Endodermal cell (in vitro differentiated cells): ENCODE data around the gene AICDA. TPM values are rescaled to one million over a fixed set of nuclear protein-coding genes. Genes with fewer than 3 reads are reported as not detected.
A peak's percentile ranks its signal among the peaks of the same experiment; 100 is the strongest.

Experiments used
- DNase-seq: peaks from one replicate; pipeline ENCODE4 v3.0.0-alpha.2; 2017
- H3K27ac ChIP-seq: 2 replicates; pipeline ENCODE4 v1.5.1; 2013; ENCODE audit warnings: mild to moderate bottlenecking, low read depth, low read length, moderate library complexity
- H3K27me3 ChIP-seq: 2 replicates; pipeline ENCODE4 v1.6.1; 2013; ENCODE audit warnings: mild to moderate bottlenecking, low read length, moderate library complexity; ENCODE audit not compliant: insufficient read depth, control insufficient read depth, poor library complexity, severe bottlenecking
- H3K36me3 ChIP-seq: 2 replicates; pipeline ENCODE4 v1.7.0; 2013; ENCODE audit warnings: mild to moderate bottlenecking, low read length, moderate library complexity; ENCODE audit not compliant: control insufficient read depth, insufficient read depth
- H3K4me1 ChIP-seq: one replicate; pipeline ENCODE4 v1.7.0; 2013; ENCODE audit warnings: low read length; ENCODE audit not compliant: control insufficient read depth, insufficient read depth
- H3K4me3 ChIP-seq: 2 replicates; pipeline ENCODE4 v1.5.1; 2013; ENCODE audit warnings: mild to moderate bottlenecking, low read length, moderate library complexity
- H3K9ac ChIP-seq: 2 replicates; pipeline ENCODE4 v1.6.1; 2013; ENCODE audit warnings: mild to moderate bottlenecking, low read length, moderate library complexity; ENCODE audit not compliant: poor library complexity, severe bottlenecking; ENCODE audit errors: extremely low read depth
- H3K9me3 ChIP-seq: 2 replicates; pipeline ENCODE4 v1.6.1; 2013; ENCODE audit warnings: mild to moderate bottlenecking, low read length, moderate library complexity; ENCODE audit not compliant: control insufficient read depth
- H3K27ac Mint-ChIP-seq: 2 replicates; pipeline ENCODE4 v1.8.0; 2020; ENCODE audit warnings: mixed read lengths
- H3K27me3 Mint-ChIP-seq: 2 replicates; pipeline ENCODE4 v1.8.0; 2021; ENCODE audit warnings: mild to moderate bottlenecking, mixed read lengths; ENCODE audit not compliant: insufficient read depth
- H3K36me3 Mint-ChIP-seq: 2 replicates; pipeline ENCODE4 v1.8.0; 2020; ENCODE audit warnings: low read depth, mixed read lengths
- H3K4me1 Mint-ChIP-seq: 2 replicates; pipeline ENCODE4 v1.8.0; 2020; ENCODE audit warnings: mixed read lengths
- H3K4me3 Mint-ChIP-seq: 2 replicates; pipeline ENCODE4 v1.8.0; 2020; ENCODE audit warnings: mild to moderate bottlenecking, moderate library complexity, mixed read lengths
- H3K9me3 Mint-ChIP-seq: 2 replicates; pipeline ENCODE4 v1.8.0; 2020; ENCODE audit warnings: mild to moderate bottlenecking, mixed read lengths
- WGBS, 2 experiments: methylation state at CpG; one replicate each; pipeline versions ENCODE4 v1.1.5 to v1.1.7; 2013; ENCODE audit warnings: missing lambda C conversion rate in 2 of 2, mixed read lengths in 1 of 2; ENCODE audit not compliant: insufficient coverage in 1 of 2, insufficient read length in 1 of 2; 5-methylcytosine and 5-hydroxymethylcytosine counted together
- long read RNA-seq, 4 experiments: library from polyadenylated mRNA in 2 of 4; library from RNA in 1 of 4; library from capped mRNA in 1 of 4; stranded (forward) in 3 of 4; unstranded in 1 of 4; transcript quantifications; one replicate each; pipeline ENCODE4 v2.0.0, GENCODE V29; 2020 to 2021; ENCODE audit warnings: inconsistent platforms in 1 of 4
- polyA plus RNA-seq, 2 experiments: library from polyadenylated mRNA; stranded (reverse); fragments of 50-300 nt; gene quantifications; one replicate each; pipeline ENCODE4 v1.2.3, GENCODE V29; 2013
- total RNA-seq, 2 donors: library from RNA; stranded (reverse); fragmentation: NEBNext Ultra II Directional in 1 of 2; extraction: Animal tissue kit (Norgen Biotek cat#: 25700) in 1 of 2; gene quantifications; 2 replicates in 1 of 2; 3 replicates in 1 of 2; pipeline ENCODE4 v1.2.1, GENCODE V29; 2021
- TF ChIP-seq, protein P1 (sequence below): fragments of 200-600 bp; sonication (generic); conservative IDR thresholded peaks from 2 replicates; pipeline ENCODE4 v1.5.0; 2021; ENCODE audit warnings: antibody characterized with exemption, mild to moderate bottlenecking

Gene AICDA
- not detected for total RNA-seq
- not detected for polyA plus RNA-seq (2013, experiment 1 of 2)
- not detected for polyA plus RNA-seq (2013, experiment 2 of 2)
- long read RNA-seq, experiment 1 = 0 reads
- long read RNA-seq, experiment 2 = 0 reads
- long read RNA-seq, experiment 3 = 0 reads
- long read RNA-seq, experiment 4 = 0 reads

GRCh38 chr12:8612629-8613028 is at the start of gene AICDA:
Gene AICDA, minus strand, starts transcription at chr12:8612859. Its CDS starts 92 bp downstream, at chr12:8612767.
- no peak within 1 kb of the TSS for H3K4me3 Mint-ChIP-seq
- H3K9ac ChIP-seq = no peak within 1 kb of the TSS
- WGBS, 2 experiments = 76 to 85% methylated on average over 2 of the region's 2 CpGs
- no peak within 1 kb of the TSS for H3K27ac ChIP-seq
- no peaks in the 10 kb centered on the region for H3K36me3 Mint-ChIP-seq
- peak within 1 kb of the TSS; percentile 5 for H3K27ac Mint-ChIP-seq
- no peaks in the 10 kb centered on the region for H3K9me3 Mint-ChIP-seq
- H3K27me3 ChIP-seq = no peaks in the 10 kb centered on the region
- H3K27me3 Mint-ChIP-seq = no peaks in the 10 kb centered on the region
- H3K4me3 ChIP-seq = no peak within 1 kb of the TSS
- TF ChIP-seq, protein P1, sequence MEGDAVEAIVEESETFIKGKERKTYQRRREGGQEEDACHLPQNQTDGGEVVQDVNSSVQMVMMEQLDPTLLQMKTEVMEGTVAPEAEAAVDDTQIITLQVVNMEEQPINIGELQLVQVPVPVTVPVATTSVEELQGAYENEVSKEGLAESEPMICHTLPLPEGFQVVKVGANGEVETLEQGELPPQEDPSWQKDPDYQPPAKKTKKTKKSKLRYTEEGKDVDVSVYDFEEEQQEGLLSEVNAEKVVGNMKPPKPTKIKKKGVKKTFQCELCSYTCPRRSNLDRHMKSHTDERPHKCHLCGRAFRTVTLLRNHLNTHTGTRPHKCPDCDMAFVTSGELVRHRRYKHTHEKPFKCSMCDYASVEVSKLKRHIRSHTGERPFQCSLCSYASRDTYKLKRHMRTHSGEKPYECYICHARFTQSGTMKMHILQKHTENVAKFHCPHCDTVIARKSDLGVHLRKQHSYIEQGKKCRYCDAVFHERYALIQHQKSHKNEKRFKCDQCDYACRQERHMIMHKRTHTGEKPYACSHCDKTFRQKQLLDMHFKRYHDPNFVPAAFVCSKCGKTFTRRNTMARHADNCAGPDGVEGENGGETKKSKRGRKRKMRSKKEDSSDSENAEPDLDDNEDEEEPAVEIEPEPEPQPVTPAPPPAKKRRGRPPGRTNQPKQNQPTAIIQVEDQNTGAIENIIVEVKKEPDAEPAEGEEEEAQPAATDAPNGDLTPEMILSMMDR = no peak
- H3K4me1 Mint-ChIP-seq = peaks cover 25% of the 10 kb centered on the region
- H3K36me3 ChIP-seq = no peaks in the 10 kb centered on the region
- peaks cover 7% of the 10 kb centered on the region for H3K4me1 ChIP-seq
- no peak for DNase-seq
- no peaks in the 10 kb centered on the region for H3K9me3 ChIP-seq

DNA sequence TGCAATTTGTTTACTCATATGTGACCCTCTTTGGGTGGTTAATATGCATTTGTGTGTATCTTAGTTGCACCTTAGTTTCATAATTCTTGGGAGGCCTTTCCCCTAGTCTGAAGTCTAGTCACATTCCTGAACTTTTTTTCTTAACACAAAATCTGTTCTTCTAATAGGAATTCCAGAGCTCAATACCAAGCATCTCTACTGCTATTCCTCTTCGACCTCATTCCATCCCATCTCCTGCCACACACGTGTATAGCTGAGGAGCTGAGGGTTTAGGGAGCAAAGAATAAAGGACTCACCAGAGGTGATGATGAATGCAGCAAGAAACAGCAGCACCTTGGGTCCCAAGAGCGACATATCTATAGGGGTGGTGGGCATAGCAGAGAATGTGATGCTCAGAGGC is 49.1 kb upstream of the AICDA start:
- TF ChIP-seq, protein P1 = no peak
- no peak for DNase-seq
- H3K9me3 Mint-ChIP-seq = no peaks in the 10 kb centered on the region
- no peak overlapping the region for H3K27ac Mint-ChIP-seq
- H3K36me3 ChIP-seq = no peaks in the 10 kb centered on the region
- no peak overlapping the region for H3K9ac ChIP-seq
- no peak overlapping the region for H3K4me3 ChIP-seq
- no peaks in the 10 kb centered on the region for H3K9me3 ChIP-seq
- H3K27me3 ChIP-seq = no peaks in the 10 kb centered on the region
- 96% methylated on average over 2 of the region's 3 CpGs; no CpG with 5 or more reads in 1 of the 2 experiments for WGBS, 2 experiments
- H3K36me3 Mint-ChIP-seq = no peaks in the 10 kb centered on the region
- H3K4me3 Mint-ChIP-seq = no peak overlapping the region
- no peak overlapping the region for H3K27ac ChIP-seq
- H3K27me3 Mint-ChIP-seq = no peaks in the 10 kb centered on the region
- H3K4me1 Mint-ChIP-seq = peaks cover 6% of the 10 kb centered on the region
- H3K4me1 ChIP-seq = peaks cover 5% of the 10 kb centered on the region

DNA sequence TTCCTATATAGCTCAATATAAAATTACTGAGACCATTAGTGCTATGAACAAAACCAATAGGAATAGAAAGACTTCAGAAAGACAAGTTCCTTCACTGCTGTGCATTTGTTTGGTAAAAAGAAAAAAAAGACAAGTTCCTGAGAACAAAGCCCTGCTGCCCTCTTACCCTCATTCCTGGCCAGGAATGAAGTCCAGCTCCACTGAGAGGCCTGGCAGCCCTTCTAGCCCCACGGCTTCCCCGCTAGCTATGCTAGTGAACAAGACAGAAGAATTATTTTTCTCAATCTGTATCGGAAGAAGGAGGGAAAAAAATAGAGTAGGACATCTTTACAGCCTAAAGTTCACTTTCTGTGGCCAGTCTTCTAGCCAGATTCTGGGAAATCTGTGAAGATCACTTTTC is 48.4 kb upstream of the AICDA start:
- H3K36me3 ChIP-seq = no peaks in the 10 kb centered on the region
- H3K27ac Mint-ChIP-seq = no peak overlapping the region
- H3K36me3 Mint-ChIP-seq = no peaks in the 10 kb centered on the region
- H3K4me1 Mint-ChIP-seq = peaks cover 6% of the 10 kb centered on the region
- H3K9me3 Mint-ChIP-seq = no peaks in the 10 kb centered on the region
- peaks cover 5% of the 10 kb centered on the region for H3K4me1 ChIP-seq
- no peak overlapping the region for H3K4me3 Mint-ChIP-seq
- TF ChIP-seq, protein P1 = no peak
- no peak for DNase-seq
- no peaks in the 10 kb centered on the region for H3K27me3 ChIP-seq
- H3K27me3 Mint-ChIP-seq = no peaks in the 10 kb centered on the region
- no peak overlapping the region for H3K4me3 ChIP-seq
- no peak overlapping the region for H3K27ac ChIP-seq
- no peak overlapping the region for H3K9ac ChIP-seq
- WGBS, 2 experiments = 93 to 95% methylated on average over 3 of the region's 3 CpGs
- no peaks in the 10 kb centered on the region for H3K9me3 ChIP-seq
